ENCODE measurements around the gene BRD3OS.

- no peak for TF ChIP-seq CTCF (IDR thresholded peaks at IDR 0.05; ENCODE audit: insufficient read depth, low read depth, low read length)
- TF ChIP-seq EZH2 (IDR thresholded peaks at IDR 0.05; ENCODE audit: insufficient read depth, low read length) = no peak
These were observed 29.9 kb downstream of the BRD3OS start for GRCh38 chr9:134054891-134055811.

All from astrocyte (in vitro differentiated cells and primary cell).